Measurements from ENCODE around the gene KBTBD7. TPM values are rescaled to one million over a fixed set of nuclear protein-coding genes. Genes with fewer than 3 reads are reported as not detected.

The KBTBD7 gene
- total RNA-seq, 2 experiments from 2014 or later, result 2.3 to 2.5 TPM

GRCh38 chr13:41231786-41232185 is 37.4 kb upstream of the KBTBD7 start:
- Mint-ChIP-seq H3K9me3 (no peaks in the 10 kb centered on the region), H3K4me1 (ENCODE audit: low read depth) (peaks cover 7% of the 10 kb centered on the region), H3K36me3 (ENCODE audit: low read depth) (peaks cover 32% of the 10 kb centered on the region), H3K4me3 (no peak overlapping the region), H3K27ac (no peak overlapping the region), H3K27me3 (no peaks in the 10 kb centered on the region)
- CTCF ChIA-PET, result interaction anchor here (1.0 to 1.4 kb wide), 3 partner anchors 9 to 171 kb away, joined by 3 to 6 read pairs (median 3); partner anchors contain the start of gene WBP4
- no peak for TF ChIP-seq CTCF (IDR thresholded peaks at IDR 0.05)
- ATAC-seq (no peak), DNase-seq (no peak)
- intact Hi-C loops (cut with micrococcal nuclease), result no loop called here
- POLR2A ChIA-PET, result interaction anchor here (1.0 kb wide), 1 partner anchor 28 kb away, joined by 4 read pairs; no protein-coding TSS in a partner anchor

- DNase-seq (no peak), ATAC-seq (no peak)
- ChIA-PET POLR2A (interaction anchor here (0.7 to 1.0 kb wide), 2 partner anchors 9 to 29 kb away, joined by 3 to 4 read pairs; no protein-coding TSS in a partner anchor), CTCF (interaction anchor here (1.0 to 1.4 kb wide), 3 partner anchors 8 to 157 kb away, joined by 3 to 6 read pairs (median 3); no protein-coding TSS in a partner anchor)
- Mint-ChIP-seq H3K9me3 (no peaks in the 10 kb centered on the region), H3K4me3 (no peak overlapping the region), H3K4me1 (ENCODE audit: low read depth) (peaks cover 7% of the 10 kb centered on the region), H3K27me3 (no peaks in the 10 kb centered on the region), H3K36me3 (ENCODE audit: low read depth) (peaks cover 27% of the 10 kb centered on the region), H3K27ac (no peak overlapping the region)
- no peak for TF ChIP-seq CTCF (IDR thresholded peaks at IDR 0.05)
- intact Hi-C loops (cut with micrococcal nuclease), result no loop called here
Measured at GRCh38 chr13:41231025-41231677, 36.8 kb upstream of the KBTBD7 start.

GRCh38 chr13:41229356-41229755 is 35.0 kb upstream of the KBTBD7 start:
- POLR2A ChIA-PET, result no interaction called here
- Mint-ChIP-seq H3K4me1 (ENCODE audit: low read depth) (peaks cover 7% of the 10 kb centered on the region), H3K36me3 (ENCODE audit: low read depth) (peaks cover 16% of the 10 kb centered on the region), H3K27ac (no peak overlapping the region), H3K4me3 (no peak overlapping the region), H3K9me3 (no peaks in the 10 kb centered on the region), H3K27me3 (no peaks in the 10 kb centered on the region)
- TF ChIP-seq CTCF (IDR thresholded peaks at IDR 0.05), result no peak
- CTCF ChIA-PET, result interaction anchor here (0.6 to 1.5 kb wide), 3 partner anchors 8 to 176 kb away, joined by 3 to 4 read pairs (median 4); no protein-coding TSS in a partner anchor
- no peak for DNase-seq
- intact Hi-C loops (cut with micrococcal nuclease), result no loop called here
- ATAC-seq, result no peak

GRCh38 chr13:41224113-41225110 is 30.0 kb upstream of the KBTBD7 start:
- TF ChIP-seq CTCF (IDR thresholded peaks at IDR 0.05), result no peak
- peaks cover 13% of the 10 kb centered on the region for H3K36me3 Mint-ChIP-seq (ENCODE audit: low read depth)
- H3K27ac Mint-ChIP-seq, result no peak overlapping the region
- H3K4me3 Mint-ChIP-seq, result no peak overlapping the region
- intact Hi-C loops (cut with micrococcal nuclease), result loop anchor here (5.0 kb wide), 1 partner anchor 147 kb away; no protein-coding TSS in a partner anchor
- H3K4me1 Mint-ChIP-seq (ENCODE audit: low read depth), result no peaks in the 10 kb centered on the region
- DNase-seq (no peak), ATAC-seq (no peak)
- H3K27me3 Mint-ChIP-seq, result no peaks in the 10 kb centered on the region
- POLR2A ChIA-PET, result no interaction called here
- CTCF ChIA-PET, result interaction anchor here (1.4 kb wide), 1 partner anchor 170 kb away, joined by 3 read pairs; no protein-coding TSS in a partner anchor
- no peaks in the 10 kb centered on the region for H3K9me3 Mint-ChIP-seq

Data from activated CD8-positive, alpha-beta T cell treated with anti-CD3 and anti-CD28 coated beads for 36 hours (primary cell).